ENCODE measurements around the gene MBP.
"Not testable (repeated sequence)": the region's sequence is repeated elsewhere in the genome, so short reads cannot be mapped to it uniquely, and the experiment has no call there.

Gene MBP

DNA sequence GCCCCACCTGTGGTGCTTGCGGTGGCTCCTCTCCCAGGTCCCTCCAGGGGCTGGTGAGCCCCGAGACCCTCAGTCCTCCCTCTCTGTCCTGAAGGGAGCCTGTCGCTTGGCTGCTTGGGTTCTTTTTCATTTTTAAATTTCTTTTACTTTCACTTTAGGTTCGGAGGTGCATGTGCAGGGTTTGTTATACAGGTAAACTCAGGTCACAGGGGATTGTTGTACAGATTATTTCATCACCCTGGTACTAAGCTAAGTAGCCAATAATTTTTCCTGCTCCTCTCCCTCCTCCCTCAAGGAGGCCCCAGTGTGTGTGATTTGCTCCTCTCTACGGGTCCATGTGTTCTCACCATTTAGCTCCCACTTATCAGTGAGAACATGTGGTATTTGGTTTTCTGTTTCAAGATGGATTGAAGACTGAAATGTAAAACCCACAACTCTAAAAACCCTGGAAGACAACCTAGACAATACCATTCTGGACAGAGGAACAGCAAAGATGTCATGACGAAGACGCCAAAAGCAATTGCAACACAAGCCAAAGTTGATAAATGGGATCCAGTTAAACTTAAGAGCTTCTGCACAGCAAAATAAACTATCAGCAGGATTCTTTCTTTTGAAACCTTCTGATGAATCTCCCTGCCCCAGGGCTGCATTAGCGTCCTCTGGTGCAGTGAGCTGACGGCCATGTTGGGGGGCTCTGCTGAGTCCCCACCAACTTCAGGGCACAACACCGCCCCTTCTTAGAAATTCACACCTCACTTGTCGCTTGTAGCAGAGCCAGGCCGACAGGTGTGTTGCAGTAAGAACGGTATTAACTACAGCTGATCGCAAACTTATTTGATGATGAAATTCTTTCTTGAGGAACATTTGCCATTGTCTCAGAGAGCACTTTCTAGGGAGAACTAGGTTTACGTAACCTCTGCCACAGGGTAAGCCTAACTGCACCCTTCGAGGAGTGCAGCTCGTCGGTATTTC is 174.9 kb downstream of the MBP start:
- DNase-seq, result no peak

DNA sequence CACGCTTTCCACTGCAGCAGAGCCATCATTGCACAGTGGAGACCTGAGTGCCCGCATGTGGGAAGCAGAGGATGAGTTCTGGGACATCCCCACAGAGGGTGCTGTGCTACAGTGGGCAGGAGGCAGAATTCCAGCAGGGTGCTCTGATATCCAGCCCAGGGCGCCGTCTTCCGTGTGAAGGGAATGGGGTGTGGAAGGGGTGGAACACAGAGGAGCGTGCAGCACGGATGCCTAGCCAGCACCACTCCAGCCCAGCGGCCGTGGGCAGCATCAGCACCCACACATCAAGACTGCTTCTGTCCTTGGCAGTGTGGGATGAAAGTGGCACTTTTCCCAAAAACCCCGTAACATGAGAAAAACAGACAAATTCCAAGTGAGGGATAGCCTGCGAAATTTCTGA is 175.9 kb downstream of the MBP start:
- DNase-seq, result peak in 5 of 58 donors; percentile 15 to 42 (median 39)

DNA sequence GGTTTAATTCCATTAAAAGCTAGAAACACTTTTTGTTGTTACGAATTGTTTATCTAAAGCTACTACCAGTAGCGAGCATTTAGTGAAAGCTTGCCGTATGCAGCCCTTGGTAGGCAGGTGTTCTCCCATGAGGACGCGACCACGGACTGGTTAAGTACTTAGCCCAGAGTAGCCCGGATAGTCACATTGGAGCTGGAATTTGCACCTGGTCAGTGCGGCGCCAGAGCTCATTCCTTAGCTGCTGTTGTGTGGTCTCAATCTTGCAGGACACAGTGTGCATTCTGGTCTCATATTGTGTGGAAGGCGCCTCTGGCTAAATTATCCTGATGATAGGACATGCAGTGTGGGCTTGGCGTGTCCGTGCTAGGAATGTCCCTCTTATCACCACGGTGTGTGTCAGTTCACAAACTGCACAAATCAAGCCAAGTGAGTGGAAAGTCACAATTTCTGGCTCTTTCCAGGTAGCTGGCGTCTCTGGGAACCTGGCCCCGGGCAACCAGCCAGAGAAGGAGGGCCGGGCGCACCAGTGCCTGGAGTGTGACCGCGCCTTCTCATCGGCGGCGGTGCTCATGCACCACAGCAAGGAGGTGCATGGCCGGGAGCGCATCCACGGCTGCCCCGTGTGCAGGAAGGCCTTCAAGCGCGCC is 176.9 kb downstream of the MBP start:
- no peak for DNase-seq

DNA sequence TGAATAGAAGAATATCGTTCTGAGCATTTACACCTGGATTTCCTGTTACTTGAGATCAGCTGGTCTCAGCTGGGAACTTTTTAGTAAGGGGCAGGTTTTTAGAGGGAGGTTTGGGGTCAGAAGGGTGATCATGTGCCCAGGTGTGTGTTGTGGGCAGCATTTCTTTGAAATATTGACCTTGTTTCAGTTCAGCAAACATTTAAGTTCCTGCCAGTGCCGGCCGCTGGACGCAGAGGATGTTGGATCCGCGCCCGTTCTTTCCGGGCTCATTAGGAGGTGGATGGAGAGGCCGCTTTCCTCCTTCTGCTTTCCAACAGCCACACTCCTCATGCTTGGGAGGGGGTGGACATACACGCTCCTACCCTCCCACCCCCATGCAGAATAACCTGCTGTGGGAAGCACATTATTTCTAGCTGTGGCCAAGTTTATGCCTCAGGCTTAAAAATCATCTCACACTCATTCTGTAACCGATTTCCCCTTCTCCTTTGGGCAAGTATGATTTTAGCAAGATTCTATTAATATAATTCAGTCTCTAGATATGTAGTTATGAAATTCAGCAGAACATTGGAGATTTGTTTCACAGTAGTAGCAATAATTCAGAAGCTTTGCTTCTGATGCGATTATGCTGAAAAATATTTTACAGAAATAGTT is 178.9 kb downstream of the MBP start:
- peak in 35 of 58 donors; percentile 19 to 76 (median 44) for DNase-seq

DNA sequence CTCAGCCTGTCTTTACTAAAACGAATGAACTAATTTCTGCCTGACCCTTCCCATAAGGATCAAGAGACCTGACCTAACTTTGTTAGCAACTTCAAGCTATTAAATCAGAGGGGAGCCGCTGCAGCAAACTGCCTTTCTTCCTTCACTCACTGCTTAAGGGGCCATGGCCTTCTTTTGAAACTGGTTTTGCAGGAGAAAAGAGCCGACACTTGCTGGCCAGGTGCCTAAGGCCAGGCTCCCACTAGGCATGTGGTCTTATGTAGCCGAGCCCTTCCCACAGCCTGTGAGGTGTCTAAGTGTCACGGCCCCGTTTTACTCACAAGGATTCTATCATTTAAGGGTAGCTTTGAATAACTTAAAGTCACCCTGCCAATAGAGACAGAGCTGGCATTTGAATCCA is 179.4 kb downstream of the MBP start:
- DNase-seq, result peak in 1 of 58 donors; percentile 16

DNA sequence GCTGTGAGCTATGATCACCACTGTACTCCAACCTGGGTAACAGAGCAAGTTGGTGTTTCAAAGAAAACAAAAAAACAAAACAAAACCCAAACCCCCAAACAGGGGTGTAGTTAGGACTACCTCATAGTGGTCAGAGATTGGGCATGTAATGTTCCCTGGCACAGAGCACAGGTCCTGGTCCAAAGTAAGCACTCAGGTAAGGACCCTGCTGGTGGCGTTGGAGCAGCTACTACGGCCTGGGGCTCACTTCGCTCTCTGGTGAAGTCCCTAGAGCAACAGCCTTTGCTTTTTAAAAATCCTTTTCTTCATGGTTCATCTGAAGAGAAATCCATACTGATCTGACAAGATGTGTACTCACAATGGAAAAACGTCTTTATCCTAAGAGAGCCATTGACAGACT is 179.8 kb downstream of the MBP start:
- no peak for DNase-seq

DNA sequence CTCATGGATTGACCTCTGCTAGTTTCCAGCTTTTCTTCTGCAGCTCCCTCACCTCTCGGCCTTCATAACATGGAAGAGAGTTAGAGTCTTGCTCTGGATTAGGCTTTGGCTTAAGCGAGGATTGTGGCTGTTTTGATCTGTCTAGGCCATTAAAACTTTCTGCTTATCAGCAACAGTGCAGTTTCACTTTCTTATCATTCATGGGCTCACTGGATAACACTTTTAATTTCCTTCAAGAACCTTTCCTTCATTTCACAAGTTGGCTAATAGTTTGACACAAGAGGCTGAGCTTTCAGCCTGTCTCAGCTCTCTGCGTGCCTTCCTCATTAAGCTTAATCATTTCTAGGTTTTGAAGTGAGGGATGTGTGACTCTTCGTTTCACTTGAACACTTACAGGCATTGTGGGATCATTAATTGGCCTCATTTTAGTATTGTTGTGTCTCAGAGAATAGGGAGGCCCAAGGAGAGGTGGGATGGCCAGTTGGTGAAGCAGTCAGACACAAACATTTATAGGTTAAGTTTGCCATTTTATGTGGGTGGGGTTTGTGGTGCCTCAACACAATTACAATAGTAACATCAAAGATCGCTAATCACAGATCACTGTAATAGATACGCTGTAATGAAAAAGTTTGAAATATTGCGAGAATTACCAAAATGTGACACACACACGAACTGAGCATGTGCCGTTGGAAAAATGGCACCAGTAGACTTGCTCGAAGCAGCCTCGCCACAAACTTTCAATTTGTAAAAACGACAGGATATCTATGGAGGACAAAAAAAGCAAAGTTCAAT is 180.9 kb downstream of the MBP start:
- no peak for DNase-seq

DNA sequence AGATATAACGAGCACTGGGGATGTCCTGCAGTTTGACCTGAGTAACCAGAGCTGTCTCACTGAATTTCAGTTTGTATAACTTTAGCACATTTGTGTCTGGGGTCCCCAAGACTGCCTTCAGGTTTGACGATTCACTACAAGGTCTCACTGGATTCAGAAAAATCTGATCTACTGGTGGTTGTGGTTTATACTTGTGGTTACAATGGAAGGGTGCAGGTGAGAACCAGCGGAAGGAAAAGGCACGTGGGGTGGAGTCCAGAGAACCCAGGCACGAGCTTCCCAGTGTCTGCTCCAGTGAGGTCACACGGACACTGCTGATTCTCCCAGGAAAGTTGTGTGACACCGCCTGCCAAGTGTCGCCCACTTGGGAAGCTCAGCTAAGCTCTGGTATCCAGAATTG is 184.2 kb downstream of the MBP start:
- no peak for DNase-seq

DNA sequence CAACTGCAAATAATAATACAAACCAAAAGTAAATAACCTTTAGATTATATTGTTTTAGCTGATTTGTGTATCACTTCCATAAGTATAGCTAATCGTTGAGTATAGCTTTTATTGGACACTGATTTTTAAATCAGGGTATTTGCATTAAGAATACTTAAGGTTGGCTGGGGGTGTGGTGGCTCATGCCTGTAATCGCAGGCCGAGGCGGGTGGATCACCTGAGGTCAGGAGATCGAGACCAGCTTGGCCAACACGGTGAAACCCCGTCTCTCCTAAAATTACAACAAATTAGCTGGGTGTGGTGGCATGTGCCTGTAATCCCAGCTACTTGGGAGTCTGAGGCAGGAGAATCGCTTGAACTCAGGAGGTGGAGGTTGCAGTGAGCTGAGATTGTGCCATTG is 188.2 kb downstream of the MBP start:
- DNase-seq, result not testable (repeated sequence)

DNA sequence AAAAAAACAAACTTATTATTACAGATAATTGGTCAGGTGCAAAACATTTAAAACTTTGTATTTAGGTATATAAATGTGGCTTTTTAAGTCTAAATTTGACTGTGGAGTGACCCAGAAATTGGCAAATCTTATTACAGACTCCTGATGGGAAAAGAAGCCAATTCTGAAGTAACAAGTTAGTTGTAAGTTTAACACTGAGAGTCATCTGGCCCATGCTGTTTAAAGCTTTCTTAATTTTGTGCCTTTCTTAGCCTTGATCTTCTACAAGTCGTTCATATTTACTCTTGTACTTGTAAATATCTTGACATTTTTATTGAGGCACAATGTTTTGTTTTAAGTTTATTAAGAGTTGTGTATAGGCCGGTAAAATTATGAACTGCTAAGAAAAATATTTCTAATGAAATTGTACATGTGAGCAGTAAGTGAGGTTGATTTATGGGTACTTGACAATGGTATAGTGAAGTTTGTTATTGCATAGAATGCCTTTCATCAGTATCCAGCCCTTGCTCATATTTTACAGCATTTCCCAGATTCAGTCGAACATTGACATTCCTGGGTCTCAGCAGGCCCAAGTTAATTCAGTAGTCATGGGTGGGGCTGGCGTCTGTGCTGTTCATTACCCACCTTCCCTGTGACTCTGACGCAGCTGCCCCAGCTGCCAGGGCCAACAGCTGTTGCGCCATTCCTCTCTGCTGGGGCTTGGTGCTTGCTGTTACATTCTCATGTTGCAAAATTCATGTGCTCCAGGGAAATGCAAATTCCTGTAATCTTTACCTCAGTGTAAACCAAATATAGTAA is 188.8 kb downstream of the MBP start:
- no peak for DNase-seq

DNA sequence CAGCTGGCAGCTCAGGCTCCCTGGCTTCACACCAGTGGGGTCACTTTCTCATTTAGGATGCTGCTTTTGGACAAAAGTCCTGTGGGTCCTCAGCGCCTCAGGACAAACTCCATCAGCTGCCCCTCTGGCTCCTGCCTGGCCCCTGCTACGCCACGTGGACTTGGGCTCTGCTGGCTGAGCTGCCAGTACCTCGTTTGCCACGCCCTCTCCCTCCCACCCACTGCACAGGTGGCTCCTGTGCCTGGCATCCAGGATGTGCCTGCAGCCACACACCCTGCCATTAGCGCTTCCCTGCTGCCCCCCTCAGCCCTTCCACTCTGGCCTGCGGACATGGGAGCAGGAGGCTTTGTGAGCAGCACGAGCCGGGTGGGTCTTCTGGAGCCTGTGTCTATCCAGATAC is 191.3 kb downstream of the MBP start:
- DNase-seq, result no peak

DNA sequence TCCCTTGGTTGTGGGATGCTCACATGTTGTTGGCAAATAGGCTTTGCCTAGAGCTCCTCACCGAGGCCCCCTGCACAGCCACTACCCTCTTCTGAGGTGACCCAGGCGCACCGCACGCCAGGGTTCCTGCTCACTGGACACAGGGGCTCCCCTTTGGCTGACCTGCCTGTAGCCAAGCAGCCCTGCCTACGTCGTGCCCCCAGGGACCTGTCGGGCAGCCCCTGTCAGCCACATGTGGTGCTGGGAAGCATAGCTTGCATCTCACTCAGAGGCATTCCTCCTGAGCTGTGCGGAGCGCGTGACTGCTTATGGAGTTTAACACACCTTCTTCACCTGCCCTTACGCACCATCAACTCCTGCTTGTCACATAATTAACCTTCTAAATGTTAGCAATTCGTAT is 194.0 kb downstream of the MBP start:
- DNase-seq, result no peak

DNA sequence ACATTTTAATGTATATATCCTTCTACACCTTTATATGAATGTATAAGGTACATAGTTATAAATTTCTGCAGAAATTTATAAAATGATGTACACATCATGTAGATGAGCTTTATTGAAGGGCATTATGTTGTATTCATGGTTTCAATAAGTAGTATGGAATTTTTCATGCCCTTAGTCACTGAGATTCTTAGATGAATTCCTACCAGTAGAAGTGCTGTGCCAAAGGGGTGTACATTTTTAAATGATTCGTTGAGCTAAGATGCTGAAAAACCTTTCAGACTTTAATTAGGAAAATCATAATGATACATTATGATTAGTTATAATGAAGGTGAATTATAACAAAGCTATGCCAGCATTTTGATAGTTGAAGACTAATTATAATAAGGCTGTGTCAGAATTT is 195.0 kb downstream of the MBP start:
- DNase-seq, result no peak

DNA sequence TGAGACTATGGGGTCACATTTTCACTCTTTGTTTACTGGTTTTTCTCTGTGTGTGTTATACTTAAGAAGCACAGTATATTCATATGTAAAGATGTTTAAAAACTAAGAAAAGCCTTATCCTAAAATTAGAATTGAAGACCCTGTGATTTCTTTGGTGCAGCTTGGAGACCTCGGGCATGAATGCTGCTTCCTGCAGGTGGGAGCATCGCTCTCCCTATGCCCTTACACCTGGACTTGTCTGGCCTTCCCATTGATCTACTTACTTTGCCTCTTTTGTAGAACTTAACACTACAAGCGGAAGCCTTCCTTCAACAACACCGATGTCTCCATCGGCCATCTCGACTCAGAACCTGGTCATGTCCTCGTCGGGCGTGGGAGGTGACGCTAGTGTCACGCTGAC is 195.7 kb downstream of the MBP start:
- DNase-seq, result no peak

DNA sequence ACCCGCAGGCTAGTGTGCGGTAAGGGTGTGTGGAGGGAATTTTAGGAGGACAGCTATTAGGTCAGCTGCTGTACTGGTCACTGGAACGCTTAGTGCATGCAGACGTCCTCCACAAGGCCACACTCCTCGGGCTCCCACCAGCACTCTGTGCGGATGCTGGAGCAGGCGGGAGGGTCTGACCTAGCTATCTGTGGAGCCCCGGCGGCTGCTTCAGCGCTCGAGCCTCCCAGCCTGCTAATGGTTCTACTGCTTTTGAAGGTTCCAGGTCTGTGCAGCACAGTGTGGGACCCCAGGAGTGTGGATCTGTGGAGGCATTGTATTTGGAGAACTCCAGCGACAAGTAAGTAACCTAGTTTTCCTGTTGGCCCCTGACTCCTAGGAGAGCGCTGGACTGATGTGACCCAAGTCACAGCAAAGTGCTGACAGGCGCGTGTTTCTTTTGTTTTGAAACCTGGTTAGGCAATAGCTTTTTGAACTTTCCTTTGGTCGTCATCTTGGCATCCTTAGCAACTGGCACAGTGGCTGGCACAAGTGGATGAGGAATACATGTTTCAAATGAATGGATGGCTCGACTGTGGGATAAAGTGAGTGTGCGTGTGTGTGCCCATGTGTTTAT is 196.8 kb downstream of the MBP start:
- DNase-seq, result no peak

DNA sequence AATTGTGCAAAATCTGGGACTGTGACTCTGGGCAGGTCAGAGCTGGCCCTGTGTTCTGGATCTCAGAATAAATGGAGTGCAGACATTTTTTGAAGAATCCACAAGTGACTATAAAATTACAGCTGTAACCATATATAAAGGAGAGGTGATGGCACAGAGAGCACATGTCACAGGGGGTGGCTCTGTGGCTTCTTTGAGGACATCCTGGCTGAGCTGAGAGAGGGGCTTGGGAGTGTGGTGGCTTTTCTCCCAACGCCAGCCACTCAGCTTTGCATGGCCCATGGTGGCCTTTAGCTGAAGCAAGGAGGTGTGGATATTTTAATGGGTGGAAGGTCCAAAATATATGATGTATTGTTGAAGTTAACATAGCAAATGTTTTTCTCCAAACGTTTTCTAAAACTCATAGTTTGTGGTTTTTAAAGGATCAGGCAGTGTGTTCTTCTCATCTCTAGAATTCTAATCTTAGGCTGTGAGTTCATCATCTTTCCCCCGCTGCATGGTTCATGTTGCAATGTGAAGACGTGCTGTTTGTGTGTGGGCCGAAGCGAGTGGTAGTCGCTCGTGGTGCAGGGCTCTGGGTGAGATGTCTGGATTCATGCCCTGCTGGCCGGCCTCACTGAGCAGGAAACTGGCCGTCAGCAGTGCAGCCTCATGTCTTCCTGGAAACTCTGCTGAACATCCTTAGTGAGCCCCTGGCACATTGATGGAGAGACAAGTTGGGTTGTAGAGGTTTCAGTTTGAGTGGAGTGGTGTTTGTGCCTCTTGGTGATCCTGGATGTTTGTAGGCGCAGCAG is 200.4 kb downstream of the MBP start:
- peak in 12 of 58 donors; percentile 5 to 49 (median 13) for DNase-seq

DNA sequence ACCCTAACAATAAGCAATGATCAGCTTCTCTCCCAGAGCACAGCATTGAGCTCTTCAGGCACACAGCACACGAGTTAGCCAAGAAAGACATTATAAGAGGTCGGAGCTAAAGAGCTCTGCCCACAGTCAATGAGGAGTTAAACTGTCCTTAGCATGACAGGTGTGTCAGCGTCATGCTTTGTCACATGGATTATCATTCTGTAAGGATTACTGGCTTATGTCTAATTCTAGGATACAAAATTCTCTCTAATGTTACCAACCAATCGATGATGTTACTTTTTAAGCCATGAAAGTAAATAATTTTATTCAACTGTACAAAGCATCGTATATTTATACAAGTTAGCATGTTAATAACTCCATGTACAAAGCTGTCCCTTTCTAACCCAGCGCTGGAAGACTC is 201.4 kb downstream of the MBP start:
- DNase-seq, result no peak
